Ammon's horn (tissue), 1 donor: ENCODE results near the gene KCNJ16.

Experiments used
- DNase-seq: peaks from one replicate; pipeline ENCODE4 v3.0.0-alpha.2; 2016; ENCODE audit warnings: low spot score

KCNJ16 gene

DNA sequence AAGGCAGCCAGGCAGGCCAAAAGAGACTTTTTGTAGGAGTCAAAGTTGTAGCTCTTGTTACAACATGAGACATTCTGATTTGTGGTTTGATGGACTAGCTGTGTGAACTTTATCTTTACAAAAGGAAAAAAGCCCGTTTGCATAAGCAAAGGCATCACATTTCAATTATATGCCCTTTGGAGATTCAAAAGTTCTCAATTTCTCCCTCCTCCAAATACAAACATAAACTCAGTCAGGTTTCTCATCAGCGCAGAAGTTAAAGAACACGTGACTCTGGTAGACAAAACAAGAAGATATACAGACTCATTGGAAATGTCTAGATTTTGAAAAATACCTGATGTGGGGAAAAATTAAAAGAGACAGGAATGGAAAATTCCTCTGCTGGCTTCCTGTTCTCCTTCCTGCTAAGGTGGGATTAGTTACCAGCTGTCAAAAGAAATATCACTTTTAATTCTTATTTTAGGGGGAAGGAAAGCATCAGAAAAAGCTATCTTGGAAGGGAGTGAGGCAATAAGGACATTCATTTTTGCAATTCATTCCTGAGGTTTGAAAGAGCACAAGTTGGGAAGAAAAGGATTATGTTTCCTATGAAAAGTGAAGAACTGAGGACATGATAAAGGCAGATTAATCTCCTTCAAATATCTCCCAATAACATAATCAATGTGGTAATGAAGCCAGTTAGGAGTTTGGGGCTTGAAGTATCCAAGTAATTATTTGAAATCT, 4.6 kb upstream of the KCNJ16 start:
- DNase-seq, result no peak

DNA sequence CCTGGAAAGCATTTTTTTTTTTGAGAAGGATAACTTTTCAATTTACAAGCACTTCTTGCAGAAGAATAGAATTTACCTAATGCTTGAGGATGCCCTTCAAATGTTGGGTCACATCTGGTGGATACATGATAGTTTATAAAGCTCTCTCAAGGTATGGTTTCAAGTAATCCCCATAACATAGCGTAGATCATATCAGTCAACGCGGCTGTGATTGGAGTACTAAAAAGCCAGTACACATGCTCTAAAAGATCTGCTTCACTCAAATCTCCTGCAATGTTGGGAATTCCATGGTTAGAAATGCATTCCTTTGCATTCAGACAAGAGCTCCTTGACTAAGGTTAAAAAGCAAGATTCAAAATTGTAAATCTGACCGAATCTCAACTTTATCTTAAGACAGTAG, 3.9 kb upstream of the KCNJ16 start:
- DNase-seq, result no peak

DNA sequence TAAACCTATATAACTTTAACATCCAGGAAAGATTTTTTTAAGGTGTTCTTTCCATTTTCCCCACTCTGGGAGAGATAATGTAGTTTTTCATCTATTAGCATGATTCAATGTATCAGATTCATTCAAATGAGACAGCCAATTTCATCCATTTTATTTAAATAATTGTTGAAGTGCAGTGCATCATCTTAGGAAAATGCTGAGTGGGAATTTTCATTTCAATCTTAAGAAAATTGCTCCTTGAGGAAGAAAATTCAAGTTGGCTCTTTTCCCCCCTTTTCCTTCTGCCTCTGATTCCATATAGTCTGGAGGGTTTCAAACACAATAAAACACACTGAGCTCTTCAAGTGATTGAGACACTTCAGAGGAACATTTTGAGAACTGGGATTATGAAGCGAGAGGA, 3.4 kb upstream of the KCNJ16 start:
- DNase-seq, result no peak

DNA sequence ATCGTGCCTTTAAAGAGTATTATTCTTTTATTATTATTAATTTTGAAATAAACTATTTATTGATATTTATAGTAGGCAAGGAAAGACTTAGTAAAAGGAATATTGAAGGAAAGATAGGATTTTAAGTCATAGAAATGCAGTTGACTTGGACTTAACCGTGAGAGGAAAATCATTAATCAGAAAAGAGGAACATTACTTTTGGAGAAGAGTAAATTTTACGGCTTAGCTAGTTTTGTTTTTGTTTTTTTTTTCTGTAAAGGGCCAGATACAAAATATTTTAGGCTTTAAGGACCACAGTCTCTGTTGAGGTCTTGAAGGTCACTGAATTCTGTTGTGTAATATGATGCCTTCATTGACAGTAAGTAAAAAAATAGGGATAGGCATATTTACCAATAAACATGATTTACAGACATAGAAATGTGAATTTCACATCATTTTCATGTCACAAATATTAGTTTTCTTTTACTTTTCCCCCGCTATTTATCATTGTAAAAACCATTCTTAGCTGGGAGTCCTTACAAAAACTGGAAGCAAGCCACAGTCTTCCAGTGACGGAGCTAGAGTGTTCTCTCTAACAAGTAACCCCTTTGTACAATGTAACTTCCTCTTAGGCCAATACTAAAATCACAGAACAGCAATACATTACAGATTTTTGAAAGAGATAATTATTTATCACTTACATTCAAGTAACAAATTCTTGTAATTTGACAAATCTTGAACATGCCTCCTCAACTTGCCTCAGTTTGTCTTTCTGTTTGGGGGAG, 2.3 kb upstream of the KCNJ16 start:
- peak; percentile 66 for DNase-seq

DNA sequence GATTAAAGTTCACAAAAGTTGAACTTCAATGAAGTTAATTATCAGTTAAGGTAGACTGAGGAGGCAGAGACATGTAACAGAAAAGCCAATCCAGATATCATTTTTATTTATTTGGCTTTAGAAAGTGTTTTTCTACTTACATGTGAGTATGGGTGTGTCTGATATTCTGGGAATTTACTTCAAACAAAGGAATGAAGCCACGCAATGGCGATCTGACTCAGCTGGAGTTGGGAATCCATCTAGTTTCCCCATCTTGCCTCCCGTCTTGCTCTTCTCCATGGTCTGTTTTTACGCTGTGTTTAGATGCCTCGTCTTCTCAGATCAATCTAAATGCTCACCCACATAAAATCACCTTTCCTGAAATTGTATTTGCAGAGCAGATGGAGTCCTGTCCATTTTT, 1.7 kb upstream of the KCNJ16 start:
- no peak for DNase-seq

DNA sequence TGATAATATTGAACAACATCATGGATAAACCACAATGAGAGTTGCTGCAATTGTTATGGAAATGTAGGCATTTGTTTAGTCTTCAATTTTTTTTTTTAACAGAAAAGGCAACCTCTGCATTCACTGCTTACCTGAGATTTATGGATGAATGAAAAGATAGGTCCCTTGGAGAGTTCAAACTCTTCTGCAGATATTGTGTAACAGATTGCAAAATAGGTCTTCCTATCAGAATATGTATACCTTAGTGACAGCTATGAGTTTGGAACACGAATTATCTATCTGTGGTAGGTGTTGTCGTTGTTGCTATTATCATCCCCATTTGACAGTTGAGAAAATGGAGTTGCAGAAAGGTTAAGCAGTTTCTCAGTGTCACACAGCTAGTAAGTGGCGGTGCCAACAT, 1.2 kb upstream of the KCNJ16 start:
- DNase-seq, result no peak

DNA sequence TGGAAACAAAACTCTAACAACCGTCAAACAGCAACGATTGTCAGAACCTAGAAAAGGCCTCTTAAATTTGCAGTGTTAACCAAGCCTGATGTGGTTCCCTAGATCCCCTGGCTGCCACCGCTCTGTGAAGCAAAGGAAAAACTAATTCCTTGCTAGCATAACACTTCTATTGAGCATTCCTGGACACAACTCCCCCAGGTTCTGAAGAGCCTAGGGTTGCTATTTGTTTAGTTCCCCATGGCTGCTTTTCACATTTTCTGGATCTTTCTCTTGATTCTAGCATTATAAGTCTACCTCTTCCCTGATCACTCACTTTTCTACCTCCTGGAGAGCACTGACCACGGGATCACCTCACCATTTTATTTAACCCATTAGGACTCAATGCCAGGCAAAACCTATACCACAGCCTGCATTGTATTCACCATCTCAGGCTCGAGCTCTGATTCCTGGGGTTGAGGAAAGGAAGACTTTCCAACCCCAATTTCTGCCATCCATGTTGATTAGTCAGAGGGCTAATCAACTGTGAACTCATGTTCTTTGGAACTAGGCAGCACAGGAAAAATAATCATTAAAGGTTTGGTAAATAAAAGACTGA, 692 bp upstream of the KCNJ16 start:
- DNase-seq, result no peak

DNA sequence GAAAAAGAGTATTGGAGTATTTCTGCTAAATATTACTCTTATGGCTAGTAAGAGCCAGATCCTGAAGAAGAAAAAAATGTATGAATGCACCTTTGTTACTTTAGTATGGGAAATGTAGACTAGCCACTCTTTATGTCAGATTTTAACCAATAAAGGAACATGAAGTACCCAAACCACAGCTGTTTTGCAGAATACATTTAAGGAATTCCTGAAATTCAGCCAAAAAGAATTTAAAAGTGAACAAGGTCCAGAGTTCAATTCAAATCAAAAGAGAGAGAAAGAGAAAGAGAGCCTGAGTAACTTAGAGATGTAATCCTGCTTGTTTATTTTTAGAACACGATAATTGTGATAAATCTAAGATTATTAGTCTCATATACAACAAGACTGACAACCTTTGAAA, 1.2 kb downstream of the KCNJ16 start:
- no peak for DNase-seq

DNA sequence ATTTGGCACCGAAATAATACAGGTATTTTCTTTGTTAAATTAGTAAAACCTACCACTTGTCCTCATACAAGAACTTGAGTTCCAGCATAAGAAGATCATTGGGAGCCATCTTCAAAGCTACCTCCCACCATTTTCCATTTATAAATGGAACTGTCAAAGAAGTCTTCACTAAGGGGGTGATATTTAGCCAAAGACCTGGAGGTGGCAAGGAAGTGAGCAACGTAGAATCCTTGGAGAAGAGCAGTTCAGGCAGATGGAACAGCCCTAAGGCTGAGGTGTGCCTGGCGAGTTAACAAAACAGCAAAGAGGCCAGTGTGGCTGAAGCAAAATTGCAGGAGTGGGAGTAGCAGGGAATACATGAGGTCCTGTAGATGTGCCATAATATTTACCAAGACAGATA, 1.8 kb downstream of the KCNJ16 start:
- DNase-seq, result no peak

DNA sequence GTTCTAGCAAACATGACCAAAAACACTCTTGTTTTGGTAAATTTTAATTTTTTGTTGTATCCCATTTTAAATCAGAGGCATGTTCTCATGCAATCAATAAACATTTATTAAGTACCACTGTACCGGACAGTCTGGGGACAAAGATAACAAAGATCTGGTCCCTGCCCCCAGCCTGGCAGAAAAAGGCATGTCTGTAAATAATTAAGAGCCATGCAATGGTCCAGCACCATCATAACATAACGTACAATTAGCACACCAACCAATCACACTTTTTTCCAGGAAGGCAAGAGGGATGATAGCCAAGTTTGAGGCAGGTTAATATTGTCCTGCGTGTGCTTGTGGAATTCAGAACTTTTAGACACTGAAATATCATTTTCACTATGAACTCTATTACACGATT, 3.5 kb downstream of the KCNJ16 start:
- no peak for DNase-seq

DNA sequence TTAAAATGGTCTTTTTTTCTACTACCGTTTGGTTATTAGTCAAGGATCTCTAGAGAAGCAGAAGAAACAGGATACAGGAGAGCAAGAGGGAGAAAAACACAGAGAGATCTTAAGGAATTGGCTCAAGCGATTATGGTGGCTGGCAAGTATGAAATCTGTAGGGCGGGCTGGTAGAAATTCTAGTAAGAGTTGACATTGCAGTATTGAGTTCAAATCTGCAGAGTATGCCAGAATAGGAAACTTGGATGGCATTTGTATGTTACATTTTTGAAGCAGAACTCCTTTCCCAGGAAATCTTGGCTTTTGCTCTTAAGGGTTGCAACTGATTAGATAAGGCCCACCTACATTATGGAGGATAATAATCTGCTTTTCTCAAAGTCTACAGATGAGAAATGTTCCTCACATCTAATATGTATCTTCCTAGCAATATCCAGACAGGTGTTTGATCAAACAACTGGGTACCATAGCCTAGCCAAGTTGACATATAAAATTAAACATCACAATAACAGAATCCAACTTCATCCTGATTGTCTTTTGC, 4.0 kb downstream of the KCNJ16 start:
- DNase-seq, result no peak

DNA sequence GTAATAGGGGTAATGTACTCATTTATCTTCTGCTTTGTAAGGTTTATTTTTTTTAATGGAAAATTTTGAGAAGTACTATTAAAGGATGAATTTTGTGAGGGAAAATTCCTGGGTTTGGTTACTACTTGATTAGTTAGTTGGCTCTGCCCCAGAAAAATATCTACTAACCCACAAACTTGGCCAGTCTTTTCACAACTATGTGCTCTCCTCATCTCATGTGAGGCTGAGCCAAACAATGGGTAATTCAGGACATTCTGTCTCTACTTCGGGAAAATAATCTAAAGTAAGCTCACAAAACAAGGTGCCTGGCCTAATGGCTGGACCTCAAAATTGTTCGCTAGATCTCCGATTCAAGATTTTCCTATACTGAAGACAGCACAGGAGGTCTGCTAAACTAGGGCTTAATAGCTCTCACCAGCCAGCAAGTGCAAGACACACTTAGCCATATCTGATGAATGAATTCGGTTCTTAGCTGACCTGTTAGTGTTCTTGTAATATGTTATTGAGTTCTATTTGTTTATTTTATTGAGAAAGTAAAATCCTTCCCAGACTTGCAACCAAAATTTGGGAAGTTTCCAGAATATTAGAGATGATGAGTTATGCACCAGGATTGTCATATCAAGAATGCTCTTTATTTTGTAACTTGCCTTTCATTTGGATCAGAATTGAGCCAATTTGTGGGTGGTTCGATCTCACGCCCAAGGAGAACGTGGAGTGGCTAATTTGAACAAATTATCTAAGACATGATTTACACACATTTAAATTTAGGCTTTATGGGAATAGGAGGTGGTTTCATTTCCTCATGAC, 5.7 kb downstream of the KCNJ16 start:
- no peak for DNase-seq

DNA sequence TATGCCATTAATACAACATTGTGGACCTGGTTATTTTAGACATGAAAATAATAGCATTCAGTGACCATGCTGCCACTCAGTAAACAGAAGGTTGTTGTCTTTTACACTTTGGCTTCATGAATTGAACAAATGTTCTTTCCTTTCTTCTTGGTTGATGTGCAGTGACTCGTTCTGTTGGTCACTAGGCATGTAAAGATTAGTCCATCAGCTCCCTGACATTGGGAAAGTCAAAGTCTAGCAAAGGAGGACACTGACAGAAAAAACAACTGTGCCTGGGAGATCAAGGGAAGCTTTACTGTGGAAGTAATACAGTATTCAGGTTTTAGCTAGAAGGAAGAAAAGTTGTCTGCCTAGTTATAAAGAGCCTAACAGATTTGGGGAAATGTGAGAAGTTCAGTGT, 6.9 kb downstream of the KCNJ16 start:
- no peak for DNase-seq

DNA sequence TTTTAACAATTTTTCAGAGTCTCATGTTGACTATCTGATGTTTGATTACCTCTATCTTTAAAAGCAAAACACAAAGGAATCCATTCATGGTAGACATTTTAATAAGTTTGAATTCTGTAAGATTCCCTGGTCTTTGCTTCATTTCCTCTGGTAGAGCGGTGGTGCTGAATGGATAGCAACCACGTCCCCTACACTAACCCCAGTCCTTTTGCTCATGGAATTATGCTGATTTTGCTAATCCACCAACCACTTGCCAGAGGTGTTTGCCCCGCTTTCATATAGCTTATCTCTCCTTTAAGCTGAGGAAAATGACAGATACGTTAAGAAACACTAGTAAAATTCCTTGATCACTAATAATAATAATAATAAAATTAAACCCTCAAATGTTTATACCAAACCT, 9.5 kb downstream of the KCNJ16 start:
- no peak for DNase-seq

DNA sequence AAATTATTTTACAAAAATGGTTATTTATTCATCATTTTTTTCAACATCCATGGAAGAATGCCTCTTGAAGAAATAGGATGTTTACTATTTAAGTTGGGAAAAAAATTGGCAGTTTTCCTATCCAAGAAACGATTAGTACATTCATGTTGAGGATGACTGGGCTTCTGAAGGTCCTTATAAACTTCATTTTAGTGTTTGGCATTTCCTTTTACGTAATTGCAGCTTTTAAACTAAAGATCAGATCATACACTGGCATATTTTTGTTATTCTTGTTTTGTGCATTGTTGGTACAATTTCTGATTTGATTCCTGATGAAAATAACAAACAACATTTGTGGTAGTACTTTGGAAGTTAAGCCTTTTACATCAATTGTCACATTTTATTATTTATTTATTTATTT, 11.5 kb downstream of the KCNJ16 start:
- no peak for DNase-seq

DNA sequence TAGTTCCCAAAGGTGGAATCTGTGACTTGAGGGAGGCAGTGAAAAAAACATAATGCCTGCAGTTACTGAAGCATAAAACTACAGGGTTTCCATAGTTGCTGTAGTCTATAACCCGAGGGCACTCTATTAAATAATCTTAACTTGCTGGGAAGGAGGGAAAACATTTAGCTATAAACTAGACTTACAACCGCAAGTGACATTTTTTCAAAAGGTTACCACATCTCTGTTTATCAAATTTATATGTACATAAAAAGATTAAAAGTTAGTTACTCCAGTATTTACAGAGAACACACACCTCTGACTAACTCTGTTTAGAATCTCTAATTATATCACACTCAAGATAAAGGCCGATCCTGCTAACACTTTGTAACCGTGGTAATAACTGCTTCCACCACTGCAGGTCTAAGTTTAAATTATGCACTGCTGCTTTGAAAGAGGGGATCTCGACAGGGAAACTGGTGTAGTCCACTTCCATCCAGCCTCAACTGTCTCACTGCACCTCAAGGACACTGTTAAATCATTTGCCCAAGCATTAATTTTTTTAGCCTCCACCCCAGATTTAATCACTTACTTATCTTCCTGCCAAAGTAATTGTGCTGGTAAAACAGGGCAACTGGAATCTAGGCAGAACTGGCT, 14.6 kb downstream of the KCNJ16 start:
- DNase-seq, result no peak

DNA sequence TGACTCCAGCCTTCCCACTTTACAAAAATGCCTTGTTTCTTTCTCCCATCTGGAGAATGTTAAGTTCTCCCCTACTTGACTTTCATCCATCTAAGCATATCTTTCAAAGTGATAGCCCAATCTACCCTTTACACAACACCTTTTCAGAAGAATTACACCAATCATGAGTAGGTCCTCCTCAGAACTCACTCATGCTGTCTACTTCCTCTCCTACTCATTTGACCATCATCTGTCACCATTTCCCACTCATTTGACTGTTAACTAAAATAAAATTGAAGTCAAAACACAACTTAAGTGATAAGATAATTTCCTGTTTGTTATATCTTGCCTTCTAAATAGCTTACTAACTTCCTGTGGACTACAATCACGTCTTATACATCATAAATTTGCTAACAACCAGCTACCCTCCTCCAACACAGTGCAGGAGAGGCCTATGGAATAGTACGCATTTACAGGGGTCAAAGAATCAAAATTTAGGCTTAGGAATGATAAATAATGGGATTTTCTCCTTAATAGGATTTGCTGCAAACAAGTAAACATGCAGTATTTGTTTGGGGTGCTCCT, 16.1 kb downstream of the KCNJ16 start:
- no peak for DNase-seq

DNA sequence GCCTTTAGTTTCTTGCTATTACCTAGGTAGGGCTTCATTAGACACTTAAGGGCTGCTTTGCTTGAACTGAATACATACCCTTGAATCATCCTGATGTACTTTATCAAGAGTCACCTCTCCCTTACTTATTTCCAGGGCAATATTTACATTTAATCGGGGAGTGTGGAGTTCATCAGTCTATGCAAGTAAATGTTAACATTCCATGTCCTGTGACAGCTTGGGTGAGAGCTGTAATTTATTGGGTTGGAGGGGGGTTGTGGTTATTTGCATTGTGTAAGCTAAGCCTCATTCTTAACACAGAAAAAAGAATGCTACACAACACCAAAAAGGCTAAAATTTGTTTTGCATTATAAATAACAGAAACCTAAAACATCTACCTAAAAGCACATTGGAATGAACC, 16.7 kb downstream of the KCNJ16 start:
- DNase-seq, result no peak

DNA sequence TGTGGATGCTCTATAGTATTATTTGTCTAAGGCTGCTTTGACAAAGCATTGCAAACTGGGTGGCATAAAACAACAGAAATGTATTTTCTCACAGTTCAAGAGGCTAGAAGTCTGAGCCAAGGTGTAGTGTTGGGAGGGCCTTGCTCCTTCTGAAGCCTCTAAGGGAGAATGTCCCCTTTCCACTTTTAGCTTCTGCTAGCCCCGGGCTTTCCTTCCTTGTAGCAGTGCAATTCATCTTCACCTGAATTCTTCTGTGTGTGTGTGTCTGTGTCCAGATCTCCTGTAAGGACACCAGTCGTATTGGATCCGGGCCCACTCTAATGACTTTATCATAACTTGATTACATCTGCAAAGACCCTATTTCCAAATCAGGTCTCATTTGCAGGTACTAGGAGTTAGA, 18.1 kb downstream of the KCNJ16 start:
- no peak for DNase-seq

DNA sequence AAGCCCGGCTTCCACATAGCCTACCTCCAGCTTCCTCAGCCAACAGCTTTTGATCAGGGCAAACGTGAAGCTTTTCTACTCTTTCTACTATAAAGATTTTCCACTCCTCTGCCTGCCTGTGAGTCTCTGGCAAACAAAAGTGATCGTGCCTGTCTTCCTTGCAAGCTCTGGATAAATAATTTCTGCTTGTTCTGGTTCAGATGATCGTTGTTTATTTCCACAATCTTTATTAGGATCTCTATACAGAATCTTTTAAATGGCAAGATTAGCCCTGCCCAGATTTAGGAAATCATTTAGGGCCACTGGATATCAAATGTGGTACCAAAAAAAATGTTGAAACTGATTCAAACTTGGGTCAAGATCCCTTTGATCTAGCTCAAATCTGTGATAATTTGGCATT, 20.4 kb downstream of the KCNJ16 start:
- DNase-seq, result no peak

DNA sequence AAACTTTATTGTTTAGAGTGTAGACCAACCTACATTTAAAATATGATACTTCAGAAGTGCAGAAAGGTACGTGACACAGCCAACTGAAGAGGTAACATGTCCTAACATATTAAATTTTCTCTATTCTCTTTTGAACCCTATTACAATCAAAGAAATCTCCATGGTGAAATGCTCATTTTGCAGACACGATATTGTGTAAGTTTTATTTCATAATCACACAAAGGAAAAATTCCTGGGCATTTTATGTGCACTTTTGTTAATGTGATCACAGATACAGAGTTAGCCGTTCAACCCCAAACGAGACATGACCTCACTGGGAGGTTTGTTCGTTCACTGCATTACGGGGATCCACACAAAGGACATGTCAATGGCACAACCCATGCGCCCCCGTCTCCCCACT, 21.8 kb downstream of the KCNJ16 start:
- DNase-seq, result no peak

DNA sequence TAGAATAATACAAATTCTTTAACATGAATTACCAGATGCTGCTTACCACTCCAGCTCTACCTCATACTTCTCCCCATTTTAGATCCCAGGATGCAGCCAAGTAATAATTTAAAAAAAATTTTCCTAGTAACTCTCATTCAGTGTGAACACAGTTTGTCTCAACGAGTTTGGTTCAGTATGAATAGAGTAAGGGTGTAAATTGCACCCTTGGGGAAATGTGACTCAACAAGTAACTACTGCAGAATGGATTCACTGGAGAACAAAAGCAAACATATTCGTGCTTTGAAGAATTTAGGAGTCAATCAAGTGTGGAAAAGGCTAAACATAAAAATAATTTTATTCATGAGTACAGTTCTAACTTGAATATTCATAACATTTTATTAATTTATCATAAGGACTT, 23.0 kb downstream of the KCNJ16 start:
- no peak for DNase-seq
